SK-N-DZ (cell line): ENCODE measurements around the gene SMAD9. TPM values are rescaled to one million over a fixed set of nuclear protein-coding genes. Genes with fewer than 3 reads are reported as not detected.

Source experiments
- DNase-seq: peaks from one replicate; pipeline ENCODE4 v3.0.0-alpha.2; 2015; ENCODE audit warnings: low spot score
- polyA plus RNA-seq, 2 experiments: library from polyadenylated mRNA; depleted of rRNA; stranded (reverse); fragments of >200 nt; gene quantifications; 2 replicates each; pipeline ENCODE4 v1.2.3, GENCODE V29; 2014

The SMAD9 gene
- polyA plus RNA-seq (2014; cell fraction: cytosol; rRNA removed), result 21.1 and 27.2 TPM in 2 replicates
- 15.8 and 22.1 TPM in 2 replicates for polyA plus RNA-seq (2014; cell fraction: nucleus; rRNA removed)

DNA sequence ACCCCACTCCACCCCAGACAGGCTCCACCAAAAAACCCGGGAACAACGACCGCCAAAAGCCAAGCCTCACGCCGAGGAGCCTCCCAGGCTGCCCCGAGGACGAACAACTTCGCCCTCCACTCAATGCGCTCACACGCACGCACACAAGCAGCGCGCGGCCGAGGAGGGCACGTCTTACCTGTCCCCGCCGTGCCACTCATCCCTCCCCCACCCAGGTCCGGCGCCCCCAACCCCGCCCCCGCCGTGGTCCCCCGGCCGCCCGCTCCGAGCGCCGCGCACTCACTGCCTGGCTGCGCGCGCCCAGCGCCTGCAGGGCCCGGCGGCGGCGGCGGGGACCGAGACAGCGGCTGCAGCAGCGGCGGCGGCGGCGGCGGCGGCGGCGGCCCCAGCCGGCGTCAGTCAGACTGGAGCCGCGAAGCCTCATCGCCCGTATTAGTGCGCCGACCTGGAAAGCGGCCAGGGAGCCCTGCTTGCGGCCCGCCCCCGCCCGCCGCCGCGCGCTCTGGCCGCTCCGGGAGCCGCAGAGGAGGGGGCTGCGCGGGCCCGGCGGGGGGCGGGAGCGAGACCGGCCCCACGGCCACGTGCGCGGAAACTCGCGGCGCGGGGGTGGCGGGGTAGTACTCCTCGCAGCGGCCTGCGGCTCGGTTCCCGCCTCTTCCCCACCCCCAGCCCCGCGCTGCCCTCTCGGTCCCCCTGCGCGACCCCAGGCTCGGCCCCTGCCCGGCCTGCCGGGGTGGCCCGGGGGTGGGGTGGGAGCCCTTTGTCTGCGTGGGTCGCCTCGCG is at the start of gene SMAD9:
Gene SMAD9, minus strand, starts transcription at position 406 of the 783 bp plus-strand sequence. CDS start 40,549 bp downstream, outside the sequence.
- DNase-seq, result peak; percentile 40

- no peak for DNase-seq
Observed at GRCh38 chr13:36966404-36966803, 46.4 kb upstream of the SMAD9 start.

- DNase-seq, result no peak
Observed at GRCh38 chr13:36965767-36966166, 45.7 kb upstream of the SMAD9 start.

- DNase-seq, result no peak
Observed at GRCh38 chr13:36959456-36960116, 39.5 kb upstream of the SMAD9 start.

DNA sequence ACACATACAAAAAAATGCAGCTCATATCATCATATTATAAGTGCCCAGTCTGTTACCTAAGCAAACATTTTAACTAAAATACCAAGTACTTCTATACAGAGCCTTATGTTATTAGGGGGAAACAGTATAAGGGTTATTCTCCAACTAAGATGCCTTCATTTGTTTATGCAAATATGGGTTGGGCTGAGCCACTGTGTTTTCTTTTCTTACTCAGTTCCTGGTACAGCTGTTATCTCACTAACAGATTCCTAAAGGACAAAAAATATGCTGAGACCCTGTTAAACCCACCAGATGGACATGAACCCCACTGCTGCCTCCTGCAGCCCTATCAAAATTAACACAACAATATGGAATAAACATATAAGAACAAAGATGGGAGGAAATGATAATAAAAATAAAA is 34.5 kb upstream of the SMAD9 start:
- no peak for DNase-seq

DNA sequence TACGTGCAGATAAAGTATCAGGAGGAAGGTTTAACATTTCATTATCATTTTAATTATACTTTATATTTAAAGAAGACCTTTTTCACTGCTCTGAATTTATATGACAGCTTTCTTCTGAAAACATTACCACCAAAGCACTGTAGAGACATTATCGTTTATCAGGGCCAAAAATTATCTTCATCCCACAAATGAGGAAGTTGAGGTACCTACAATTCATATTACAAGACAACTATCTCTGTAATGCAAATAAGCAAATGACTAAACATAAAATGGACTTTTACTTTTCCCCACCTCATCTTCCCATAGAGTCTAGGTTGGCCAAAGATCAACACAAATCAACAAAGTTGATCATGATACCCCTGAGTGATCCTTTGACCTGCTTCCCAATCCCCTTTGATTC is 30.9 kb upstream of the SMAD9 start:
- DNase-seq, result no peak

DNA sequence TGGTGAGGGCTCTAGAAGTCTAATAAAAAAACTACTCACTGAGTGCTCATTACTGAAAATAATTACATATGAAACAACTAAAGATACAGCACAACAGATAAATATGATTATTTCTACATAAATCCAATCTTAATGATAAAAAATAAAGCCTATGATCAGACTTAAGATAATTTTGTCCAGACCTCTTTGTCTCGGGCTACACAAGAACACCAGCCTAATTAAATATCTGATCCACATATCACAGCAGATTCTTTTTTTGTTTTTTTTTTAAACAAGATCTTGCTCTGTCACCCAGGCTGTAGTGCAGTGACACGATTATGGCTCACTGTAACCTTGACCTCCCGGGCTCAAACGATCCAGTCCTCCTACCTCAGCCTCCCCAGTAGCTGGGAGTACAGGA is 30.3 kb upstream of the SMAD9 start:
- no peak for DNase-seq

DNA sequence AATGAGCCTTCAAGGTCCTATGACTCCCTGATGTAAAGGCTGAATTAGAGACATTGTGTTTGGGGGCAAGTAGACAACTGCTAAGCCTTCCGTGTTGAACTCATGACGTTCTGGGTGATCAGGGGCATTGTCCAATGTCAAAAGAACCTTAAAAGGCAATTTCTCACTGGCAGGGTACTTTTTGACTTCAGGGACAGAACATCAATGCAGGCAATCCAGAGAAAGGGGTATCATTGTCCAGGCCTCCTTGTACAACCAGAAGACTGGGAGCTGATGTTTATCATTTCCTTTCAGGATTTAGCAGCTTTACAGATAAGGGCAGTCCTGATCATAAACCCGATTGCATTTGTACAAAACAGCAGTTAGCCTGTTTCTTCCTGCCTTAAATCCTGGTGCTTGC is 25.0 kb upstream of the SMAD9 start:
- DNase-seq, result peak; percentile 72

DNA sequence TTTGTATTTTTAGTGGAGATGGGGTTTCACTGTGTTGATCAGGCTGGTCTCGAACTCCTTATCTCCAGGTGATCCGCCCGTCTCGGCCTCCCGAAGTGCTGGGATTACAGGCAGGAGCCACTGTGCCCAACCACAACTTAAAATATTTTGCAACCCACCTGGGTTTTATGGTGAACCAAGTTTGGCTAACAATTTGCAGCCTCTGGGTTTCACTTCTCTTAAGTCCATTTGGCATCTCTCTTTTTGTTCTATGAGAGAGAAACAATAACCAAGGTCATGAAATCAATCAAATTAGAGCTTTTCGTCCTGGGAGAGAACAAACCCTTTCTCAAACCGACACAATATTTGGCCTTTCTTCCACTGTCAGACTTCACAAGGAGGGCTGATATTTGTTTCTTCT is 5.6 kb upstream of the SMAD9 start:
- no peak for DNase-seq

GRCh38 chr13:36924001-36924400 is 4.0 kb upstream of the SMAD9 start:
- no peak for DNase-seq

- no peak for DNase-seq
Observed at GRCh38 chr13:36921631-36922301, 1.7 kb upstream of the SMAD9 start.

- peak; percentile 57 for DNase-seq
Observed at GRCh38 chr13:36920616-36921185, 663 bp upstream of the SMAD9 start.

- peak; percentile 70 for DNase-seq
Observed at GRCh38 chr13:36919171-36919832, 736 bp downstream of the SMAD9 start.

DNA sequence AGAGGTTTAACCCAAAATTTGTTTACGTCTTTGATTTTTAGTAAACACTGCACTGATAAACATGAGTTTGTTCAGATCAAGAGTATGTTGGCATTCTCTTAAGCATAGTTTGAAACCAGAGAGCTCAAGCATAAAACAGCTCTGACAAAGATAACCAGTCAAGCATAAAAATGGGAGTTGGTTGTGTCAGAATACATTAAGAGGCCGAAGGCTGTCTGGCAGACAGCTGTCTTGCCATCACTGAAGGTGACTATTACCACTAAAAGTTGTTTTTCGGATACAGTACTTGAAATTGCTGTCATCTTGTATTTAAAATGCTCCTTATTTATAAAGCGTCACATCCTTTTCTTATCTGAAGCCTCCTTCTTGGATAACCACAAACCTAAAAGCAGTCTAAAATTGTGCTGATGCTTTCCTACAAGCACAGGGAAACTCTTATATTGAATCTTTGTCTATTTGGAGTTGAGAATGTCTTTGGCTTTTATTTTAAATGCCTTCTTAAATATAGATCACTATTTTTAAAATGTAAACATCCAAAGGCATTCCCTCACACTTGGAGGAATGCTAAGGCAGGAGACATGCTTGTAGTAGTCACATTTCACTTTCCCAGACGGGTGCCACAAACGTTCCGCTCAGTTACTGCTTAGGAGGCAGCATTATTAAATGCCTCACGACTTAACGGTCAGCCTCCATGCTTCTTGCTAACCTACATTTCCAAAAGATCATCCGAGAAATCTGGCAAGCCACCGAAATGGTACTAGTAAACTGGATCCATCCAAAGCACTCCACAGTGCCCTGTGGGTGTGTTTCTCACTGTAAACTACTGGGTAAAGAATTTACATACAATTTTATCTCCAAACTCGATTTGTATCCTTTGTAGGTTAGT is 1.5 kb downstream of the SMAD9 start:
- DNase-seq, result peak; percentile 35

DNA sequence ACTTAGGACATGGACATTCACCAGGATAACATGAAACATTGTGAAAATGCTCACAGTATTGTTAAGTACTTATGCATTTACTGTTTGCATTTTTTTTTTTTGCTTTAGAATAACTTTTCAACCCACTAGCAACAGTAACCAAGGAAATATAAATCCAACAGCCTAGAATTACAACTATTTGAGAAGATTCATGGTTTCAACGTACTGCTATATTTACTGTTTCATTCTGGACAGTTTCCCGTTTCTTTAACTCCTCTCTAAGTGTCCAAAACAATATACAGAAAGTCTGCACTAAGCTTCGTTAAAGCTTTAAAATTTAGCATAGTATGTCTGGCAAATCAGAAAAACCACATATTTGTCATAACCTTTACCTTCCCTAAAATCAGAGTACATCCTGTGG is 2.7 kb downstream of the SMAD9 start:
- DNase-seq, result no peak

- DNase-seq, result peak; percentile 49
Observed at GRCh38 chr13:36915896-36916640, 4.0 kb downstream of the SMAD9 start.

GRCh38 chr13:36915106-36915505 is 4.9 kb downstream of the SMAD9 start:
- DNase-seq, result no peak

GRCh38 chr13:36914648-36915047 is 5.4 kb downstream of the SMAD9 start:
- DNase-seq, result no peak

DNA sequence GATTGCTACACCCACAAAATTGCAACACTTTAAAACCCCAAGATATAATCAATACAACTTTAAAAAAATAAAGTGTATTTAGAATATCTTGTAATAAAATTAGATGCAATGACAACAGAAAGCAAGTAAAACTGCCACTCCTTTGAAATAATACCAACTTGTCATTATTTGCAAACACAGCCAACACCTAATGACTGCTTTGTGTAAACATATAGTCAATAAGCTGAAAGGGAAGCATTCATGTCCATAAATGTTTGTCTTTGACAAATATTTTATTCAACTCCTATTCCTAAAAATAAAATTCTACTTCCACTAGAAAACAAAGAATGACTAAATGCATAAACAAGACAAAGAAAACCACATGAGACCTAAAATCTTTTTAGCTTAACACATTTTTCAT is 6.6 kb downstream of the SMAD9 start:
- no peak for DNase-seq

DNA sequence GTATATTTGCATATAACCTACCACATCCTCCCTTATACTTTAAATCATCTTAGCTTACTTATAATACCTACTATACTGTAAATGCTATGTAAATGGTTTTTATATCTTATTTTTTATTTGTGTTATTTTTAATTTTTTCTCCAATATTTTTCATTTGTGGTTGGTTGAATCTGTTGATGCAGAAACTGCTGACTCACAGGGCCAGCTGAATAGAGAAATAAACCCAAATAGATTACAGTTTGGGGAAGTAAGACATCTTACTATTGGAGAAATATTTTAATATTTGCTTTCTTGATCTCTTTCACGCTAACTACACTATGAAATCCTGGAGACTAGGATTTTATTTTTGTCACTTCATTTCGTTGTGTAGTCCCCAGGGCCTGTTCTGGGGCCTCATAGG is 7.1 kb downstream of the SMAD9 start:
- no peak for DNase-seq
